Suprapubic skin (tissue), 4 donors: Measurements from ENCODE around the gene ZBTB7B. TPM values are rescaled to one million over a fixed set of nuclear protein-coding genes. Genes with fewer than 3 reads are reported as not detected.
A peak's percentile ranks its signal among the peaks of the same experiment; 100 is the strongest.
"Not testable (repeated sequence)": the region's sequence is repeated elsewhere in the genome, so short reads cannot be mapped to it uniquely, and the experiment has no call there.

ENCODE experiments used
- DNase-seq, 2 donors: peaks; one replicate each; pipeline ENCODE4 v3.0.0-alpha.2; 2019; ENCODE audit warnings: low spot score in 2 of 2
- H3K27ac ChIP-seq: fragments of 200-600 bp; sonication (generic); one replicate; pipeline ENCODE4 v1.5.1; 2019
- H3K27me3 ChIP-seq: fragments of 200-600 bp; sonication (generic); one replicate; pipeline ENCODE4 v1.5.1; 2019
- H3K36me3 ChIP-seq: fragments of 200-600 bp; sonication (generic); one replicate; pipeline ENCODE4 v1.5.1; 2019
- H3K4me1 ChIP-seq: fragments of 200-600 bp; sonication (generic); one replicate; pipeline ENCODE4 v1.5.1; 2019
- H3K4me3 ChIP-seq: fragments of 200-600 bp; sonication (generic); one replicate; pipeline ENCODE4 v1.5.1; 2019; ENCODE audit warnings: mild to moderate bottlenecking
- H3K9me3 ChIP-seq: fragments of 200-600 bp; sonication (generic); one replicate; pipeline ENCODE4 v1.5.1; 2019
- EP300 ChIP-seq: sonication (generic); formaldehyde crosslinking; IDR thresholded peaks from one replicate; pipeline ENCODE4 v1.6.1; 2017; ENCODE audit warnings: antibody characterized with exemption
- POLR2A ChIP-seq, 2 donors: fragments of 450-650 bp; IDR thresholded peaks; one replicate each; pipeline ENCODE4 v1.6.1; 2017; ENCODE audit warnings: antibody characterized with exemption in 2 of 2, mild to moderate bottlenecking in 2 of 2, moderate library complexity in 2 of 2
- POLR2AphosphoS5 ChIP-seq, 3 donors: sonication (generic); formaldehyde crosslinking; IDR thresholded peaks; one replicate each; pipeline ENCODE4 v1.6.1; 2017; ENCODE audit warnings: antibody characterized with exemption in 3 of 3
- WGBS: methylation state at CpG from one replicate; pipeline ENCODE4 v1.1.5; 2018; 5-methylcytosine and 5-hydroxymethylcytosine counted together
- total RNA-seq, 4 donors: library from RNA; depleted of rRNA; stranded (reverse); fragments of >200 nt; gene quantifications; one replicate each; pipeline ENCODE4 v1.1.0, GENCODE V29; 2016
- TF ChIP-seq, protein P1 (sequence below), 2 donors: fragments of 200-600 bp in 1 of 2; fragments of 450-650 bp in 1 of 2; sonication (generic) in 1 of 2; IDR thresholded peaks; one replicate each; pipeline ENCODE4 v1.5.1; 2016 to 2019; ENCODE audit warnings: antibody characterized with exemption in 2 of 2, mild to moderate bottlenecking in 1 of 2, moderate library complexity in 1 of 2

The ZBTB7B gene
- total RNA-seq, 4 donors from 2014 or later = 238 to 243 (median 239) TPM

DNA sequence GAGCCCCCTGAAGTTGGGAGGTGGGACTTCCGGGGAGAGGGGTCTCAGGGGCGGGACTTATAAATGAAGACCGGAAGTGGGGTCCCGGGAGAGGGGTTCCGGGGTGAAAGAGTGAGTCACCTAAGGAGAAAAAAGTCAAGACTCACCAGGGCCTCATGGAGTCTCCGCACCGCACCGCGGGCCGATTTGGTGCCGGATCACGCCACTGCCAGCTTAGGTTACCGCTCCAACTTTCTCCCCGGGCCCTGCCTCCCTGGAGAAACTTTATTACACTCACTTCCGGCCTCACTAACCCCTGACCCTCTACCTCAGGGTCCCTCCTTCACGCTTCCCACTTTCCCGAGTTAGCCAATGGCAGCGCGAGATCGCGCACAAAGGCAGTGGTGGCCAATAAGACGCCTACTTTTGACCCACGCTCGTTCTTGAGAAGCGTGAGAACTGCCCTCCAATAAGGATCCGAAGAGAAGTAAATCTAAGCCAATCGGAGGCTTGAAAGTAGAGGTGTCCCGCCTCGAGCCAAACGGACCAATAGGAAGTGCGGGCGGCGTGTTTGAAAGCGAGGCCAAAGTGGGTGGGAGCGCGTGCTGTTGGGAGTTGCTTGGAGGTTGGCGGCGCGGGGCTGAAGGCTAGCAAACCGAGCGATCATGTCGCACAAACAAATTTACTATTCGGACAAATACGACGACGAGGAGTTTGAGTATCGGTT lies 28.3 kb upstream of the ZBTB7B start, which contains the start of gene CKS1B:
TSS of gene CKS1B (plus strand) at position 580 of the 706 bp plus-strand sequence. CDS start at position 645, 65 bp downstream.
- TF ChIP-seq, protein P1, sequence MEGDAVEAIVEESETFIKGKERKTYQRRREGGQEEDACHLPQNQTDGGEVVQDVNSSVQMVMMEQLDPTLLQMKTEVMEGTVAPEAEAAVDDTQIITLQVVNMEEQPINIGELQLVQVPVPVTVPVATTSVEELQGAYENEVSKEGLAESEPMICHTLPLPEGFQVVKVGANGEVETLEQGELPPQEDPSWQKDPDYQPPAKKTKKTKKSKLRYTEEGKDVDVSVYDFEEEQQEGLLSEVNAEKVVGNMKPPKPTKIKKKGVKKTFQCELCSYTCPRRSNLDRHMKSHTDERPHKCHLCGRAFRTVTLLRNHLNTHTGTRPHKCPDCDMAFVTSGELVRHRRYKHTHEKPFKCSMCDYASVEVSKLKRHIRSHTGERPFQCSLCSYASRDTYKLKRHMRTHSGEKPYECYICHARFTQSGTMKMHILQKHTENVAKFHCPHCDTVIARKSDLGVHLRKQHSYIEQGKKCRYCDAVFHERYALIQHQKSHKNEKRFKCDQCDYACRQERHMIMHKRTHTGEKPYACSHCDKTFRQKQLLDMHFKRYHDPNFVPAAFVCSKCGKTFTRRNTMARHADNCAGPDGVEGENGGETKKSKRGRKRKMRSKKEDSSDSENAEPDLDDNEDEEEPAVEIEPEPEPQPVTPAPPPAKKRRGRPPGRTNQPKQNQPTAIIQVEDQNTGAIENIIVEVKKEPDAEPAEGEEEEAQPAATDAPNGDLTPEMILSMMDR (IDR thresholded peaks at IDR 0.05) = no peak
- TF ChIP-seq POLR2A (IDR thresholded peaks at IDR 0.05) = no peak
- TF ChIP-seq POLR2AphosphoS5 (IDR thresholded peaks at IDR 0.05) = peak; percentile 33 to 83 (median 73)
- peak within 1 kb of the TSS; percentile 97 for H3K27ac ChIP-seq
- WGBS = 1% methylated on average over 34 of the region's 47 CpGs

GRCh38 chr1:154974808-154975408 lies 27.7 kb upstream of the ZBTB7B start:
- TF ChIP-seq POLR2A (IDR thresholded peaks at IDR 0.05) = no peak
- no peak for TF ChIP-seq EP300
- TF ChIP-seq, protein P1 (IDR thresholded peaks at IDR 0.05) = no peak
- peak in 2 of 3 donors; percentile 3 to 6 for TF ChIP-seq POLR2AphosphoS5 (IDR thresholded peaks at IDR 0.05)
- Histone ChIP-seq H3K36me3 (no peaks in the 10 kb centered on the region), H3K9me3 (no peaks in the 10 kb centered on the region), H3K4me3 (peak overlapping the region; percentile 73), H3K27me3 (no peaks in the 10 kb centered on the region), H3K4me1 (peaks cover 64% of the 10 kb centered on the region), H3K27ac (peak overlapping the region; percentile 97)
- DNase-seq = peak; percentile 98
- under 1% methylated on average over 30 of the region's 30 CpGs for WGBS

More for the DNA sequence above, 28.3 kb upstream of the ZBTB7B start, which contains the start of gene CKS1B:
- Histone ChIP-seq H3K36me3 (no peaks in the 10 kb centered on the region), H3K9me3 (no peaks in the 10 kb centered on the region), H3K4me3 (peak within 1 kb of the TSS; percentile 73), H3K4me1 (peaks cover 71% of the 10 kb centered on the region), H3K27me3 (no peaks in the 10 kb centered on the region)
- peak; percentile 99 for DNase-seq

DNA sequence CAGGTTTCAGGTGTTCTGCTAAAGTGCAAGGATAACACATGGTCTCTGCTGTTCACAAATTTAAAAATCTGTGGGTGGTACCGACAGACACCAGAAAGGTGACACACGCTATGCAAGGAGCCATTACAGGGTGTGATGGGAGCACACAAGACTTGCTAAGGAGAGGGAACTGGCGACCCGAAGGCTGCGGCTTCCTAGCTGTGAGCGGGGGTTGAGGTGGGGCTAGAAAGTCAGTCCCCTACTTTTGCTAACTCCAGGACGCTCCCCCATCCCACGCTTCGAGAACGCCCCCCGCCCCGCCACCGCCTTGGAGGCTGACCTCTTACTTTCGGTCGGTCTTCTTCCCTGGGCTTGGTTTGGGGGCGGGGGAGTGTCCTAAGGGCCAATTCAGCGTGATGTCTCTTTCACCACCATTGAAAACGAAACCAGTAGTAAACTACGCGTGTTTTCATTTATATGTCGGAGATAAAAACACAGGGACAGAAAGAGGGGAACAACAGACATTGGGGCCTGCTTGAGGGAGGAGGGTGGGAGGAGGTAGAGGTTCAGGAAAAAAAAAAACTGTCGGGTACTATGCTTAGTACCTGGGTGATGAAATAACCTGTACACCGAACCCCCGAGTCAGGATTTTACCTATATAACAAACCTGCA lies 27.1 kb upstream of the ZBTB7B start:
- TF ChIP-seq POLR2A (IDR thresholded peaks at IDR 0.05) (no peak), POLR2AphosphoS5 (IDR thresholded peaks at IDR 0.05) (no peak), EP300 (no peak)
- TF ChIP-seq, protein P1 (IDR thresholded peaks at IDR 0.05) = no peak
- Histone ChIP-seq H3K27ac (peak overlapping the region; percentile 97), H3K27me3 (no peaks in the 10 kb centered on the region), H3K9me3 (no peaks in the 10 kb centered on the region), H3K4me3 (peak overlapping the region; percentile 73), H3K36me3 (no peaks in the 10 kb centered on the region), H3K4me1 (peaks cover 58% of the 10 kb centered on the region)
- under 1% methylated on average over 24 of the region's 24 CpGs for WGBS
- peak; percentile 86 to 88 for DNase-seq

DNA sequence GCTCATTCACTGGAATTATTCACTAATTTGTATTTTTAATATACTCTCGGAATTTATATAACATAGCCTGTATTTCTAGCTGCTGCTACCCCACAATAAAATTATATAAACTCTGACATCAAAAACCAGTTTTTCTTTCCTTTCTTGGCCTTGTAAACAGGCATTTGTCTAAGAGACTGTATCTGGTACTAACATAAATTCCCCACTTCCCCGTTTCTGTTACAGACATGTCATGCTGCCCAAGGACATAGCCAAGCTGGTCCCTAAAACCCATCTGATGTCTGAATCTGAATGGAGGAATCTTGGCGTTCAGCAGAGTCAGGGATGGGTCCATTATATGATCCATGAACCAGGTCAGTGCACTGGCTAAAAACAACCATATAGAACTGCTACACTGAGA lies 24.8 kb upstream of the ZBTB7B start:
- not testable (repeated sequence) for H3K27ac ChIP-seq, H3K9me3 ChIP-seq, DNase-seq, H3K4me3 ChIP-seq, H3K36me3 ChIP-seq, H3K27me3 ChIP-seq
- WGBS = 72% methylated on average over 3 of the region's 3 CpGs
- H3K4me1 ChIP-seq = peaks cover 42% of the 10 kb centered on the region

DNA sequence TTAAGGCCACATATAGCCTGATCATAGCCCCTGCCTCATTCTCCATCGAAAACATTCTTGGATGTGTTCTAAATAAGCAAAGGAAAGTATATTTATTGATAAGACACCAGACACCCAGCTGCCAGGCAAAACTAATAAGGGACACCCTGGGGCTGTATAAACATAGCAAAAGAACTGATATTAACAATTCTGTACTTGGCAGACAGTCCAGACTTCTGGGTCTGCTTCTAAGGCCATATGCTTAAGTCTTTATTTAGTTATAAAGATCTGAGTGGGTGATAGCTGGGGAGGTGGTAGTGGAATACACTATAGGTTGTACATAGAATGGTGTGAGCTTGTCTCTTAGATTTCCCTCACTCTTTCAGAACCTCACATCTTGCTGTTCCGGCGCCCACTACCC lies 24.2 kb upstream of the ZBTB7B start:
- Histone ChIP-seq H3K27ac (no peak overlapping the region), H3K27me3 (no peaks in the 10 kb centered on the region), H3K4me3 (no peak overlapping the region), H3K4me1 (peaks cover 37% of the 10 kb centered on the region), H3K9me3 (no peaks in the 10 kb centered on the region), H3K36me3 (no peaks in the 10 kb centered on the region)
- no peak for DNase-seq
- WGBS = 91% methylated on average over 3 of the region's 3 CpGs
- no peak for TF ChIP-seq POLR2A (IDR thresholded peaks at IDR 0.05)
- TF ChIP-seq, protein P1 (IDR thresholded peaks at IDR 0.05) = no peak
- TF ChIP-seq EP300 = no peak
